ENCODE measurements around the gene FAP.
A peak's percentile ranks its signal among the peaks of the same experiment; 100 is the strongest.

FAP gene

GRCh38 chr2:162243715-162244114 is 470 bp upstream of the FAP start:
- no peak for DNase-seq (ENCODE audit: low read depth in 2 of 3, low spot score in 2 of 3)

GRCh38 chr2:162242586-162243280 is 512 bp downstream of the FAP start:
- no peak for DNase-seq (ENCODE audit: low read depth in 2 of 3, low spot score in 2 of 3)

GRCh38 chr2:162241571-162241970 is 1.7 kb downstream of the FAP start:
- no peak for DNase-seq (ENCODE audit: low read depth in 2 of 3, low spot score in 2 of 3)

- DNase-seq (ENCODE audit: low read depth in 2 of 3, low spot score in 2 of 3): no peak
These were observed 8.4 kb downstream of the FAP start for GRCh38 chr2:162234620-162235462.

- no peak for DNase-seq (ENCODE audit: low read depth in 2 of 3, low spot score in 2 of 3)
These were observed 10.0 kb downstream of the FAP start for GRCh38 chr2:162233197-162233596.

- DNase-seq (ENCODE audit: low read depth in 2 of 3, low spot score in 2 of 3): no peak
These were observed 10.6 kb downstream of the FAP start for GRCh38 chr2:162232671-162233070.

- DNase-seq (ENCODE audit: low read depth in 2 of 3, low spot score in 2 of 3): no peak
These were observed 11.2 kb downstream of the FAP start for GRCh38 chr2:162232027-162232426.

- no peak for DNase-seq (ENCODE audit: low read depth in 2 of 3, low spot score in 2 of 3)
These were observed 12.5 kb downstream of the FAP start for GRCh38 chr2:162230761-162231160.

GRCh38 chr2:162226836-162227235 is 16.4 kb downstream of the FAP start:
- no peak for DNase-seq (ENCODE audit: low read depth in 2 of 3, low spot score in 2 of 3)

- peak; percentile 27 to 37 (median 28) for DNase-seq (ENCODE audit: low read depth in 2 of 3, low spot score in 2 of 3)
These were observed 22.2 kb downstream of the FAP start for GRCh38 chr2:162221064-162221463.

- DNase-seq (ENCODE audit: low read depth in 2 of 3, low spot score in 2 of 3): no peak
These were observed 22.9 kb downstream of the FAP start for GRCh38 chr2:162220368-162220767.

- no peak for DNase-seq (ENCODE audit: low read depth in 2 of 3, low spot score in 2 of 3)
These were observed 23.8 kb downstream of the FAP start for GRCh38 chr2:162219426-162219825.

- no peak for DNase-seq (ENCODE audit: low read depth in 2 of 3, low spot score in 2 of 3)
These were observed 25.6 kb downstream of the FAP start for GRCh38 chr2:162217598-162217997.

GRCh38 chr2:162215162-162215561 is 28.1 kb downstream of the FAP start:
- DNase-seq (ENCODE audit: low read depth in 2 of 3, low spot score in 2 of 3): no peak

- no peak for DNase-seq (ENCODE audit: low read depth in 2 of 3, low spot score in 2 of 3)
These were observed 30.9 kb downstream of the FAP start for GRCh38 chr2:162212366-162212765.

GRCh38 chr2:162211732-162212131 is 31.5 kb downstream of the FAP start:
- no peak for DNase-seq (ENCODE audit: low read depth in 2 of 3, low spot score in 2 of 3)

GRCh38 chr2:162210385-162210784 is 32.9 kb downstream of the FAP start:
- DNase-seq (ENCODE audit: low read depth in 2 of 3, low spot score in 2 of 3): no peak

- DNase-seq (ENCODE audit: low read depth in 2 of 3, low spot score in 2 of 3): no peak
These were observed 41.0 kb downstream of the FAP start for GRCh38 chr2:162202203-162202602.

GRCh38 chr2:162200636-162201035 is 42.6 kb downstream of the FAP start:
- DNase-seq (ENCODE audit: low read depth in 2 of 3, low spot score in 2 of 3): no peak

GRCh38 chr2:162199913-162200312 is 43.3 kb downstream of the FAP start:
- no peak for DNase-seq (ENCODE audit: low read depth in 2 of 3, low spot score in 2 of 3)

- DNase-seq (ENCODE audit: low read depth in 2 of 3, low spot score in 2 of 3): no peak
These were observed 45.0 kb downstream of the FAP start for GRCh38 chr2:162198239-162198638.

GRCh38 chr2:162197069-162197825 is 46.0 kb downstream of the FAP start:
- no peak for DNase-seq (ENCODE audit: low read depth in 2 of 3, low spot score in 2 of 3)
